Activated CD8-positive, alpha-beta T cell treated with anti-CD3 and anti-CD28 coated beads for 36 hours (primary cell): Measurements from ENCODE around the gene CIAO1. TPM values are rescaled to one million over a fixed set of nuclear protein-coding genes. Genes with fewer than 3 reads are reported as not detected.

Experiments
- ATAC-seq: fragments of 200-7000 bp; cut with Tn5 transposase; one replicate; pipeline ENCODE4 v1.10.0; 2021; ENCODE audit warnings: mild to moderate bottlenecking, moderate library complexity
- CTCF ChIA-PET: fragments of 350-600 bp; sonication (Branson Sonifier 250); formaldehyde crosslinking; loops from one replicate; lab custom pipeline; 2021; ENCODE audit warnings: antibody characterized with exemption; lab: Charles Lee
- POLR2A ChIA-PET: fragments of 350-600 bp; sonication (Branson Sonifier 250); formaldehyde crosslinking; loops from one replicate; lab custom pipeline; 2021; ENCODE audit warnings: antibody characterized with exemption; lab: Charles Lee
- DNase-seq: peaks from one replicate; pipeline ENCODE4 v3.0.0-alpha.2; 2020
- H3K27ac Mint-ChIP-seq: one replicate; pipeline ENCODE4 v1.8.0; 2021; ENCODE audit warnings: mild to moderate bottlenecking, mixed read lengths
- H3K27me3 Mint-ChIP-seq: one replicate; pipeline ENCODE4 v1.8.0; 2021; ENCODE audit warnings: mixed read lengths
- H3K36me3 Mint-ChIP-seq: one replicate; pipeline ENCODE4 v1.8.0; 2021; ENCODE audit warnings: low read depth, mixed read lengths
- H3K4me1 Mint-ChIP-seq: one replicate; pipeline ENCODE4 v1.8.0; 2021; ENCODE audit warnings: low read depth, mixed read lengths
- H3K4me3 Mint-ChIP-seq: one replicate; pipeline ENCODE4 v1.8.0; 2021; ENCODE audit warnings: mild to moderate bottlenecking, moderate library complexity, mixed read lengths
- H3K9me3 Mint-ChIP-seq: one replicate; pipeline ENCODE4 v1.8.0; 2021; ENCODE audit warnings: mixed read lengths
- intact Hi-C: fragments of 100-400 bp; cut with micrococcal nuclease; formaldehyde crosslinking; loops from one replicate; pipeline ENCODE4 v1.10.0; 2022
- total RNA-seq, 2 experiments: library from RNA; stranded (reverse); gene quantifications; one replicate each; pipeline ENCODE4 v1.2.3, GENCODE V29; 2021
- TF ChIP-seq, protein P1 (sequence below): fragments of 200-600 bp; IDR thresholded peaks from one replicate; pipeline ENCODE4 v1.8.0; 2022; ENCODE audit warnings: antibody characterized with exemption, mild to moderate bottlenecking

The CIAO1 gene
- total RNA-seq, 2 experiments from 2014 or later, result 72.1 to 72.3 TPM

DNA sequence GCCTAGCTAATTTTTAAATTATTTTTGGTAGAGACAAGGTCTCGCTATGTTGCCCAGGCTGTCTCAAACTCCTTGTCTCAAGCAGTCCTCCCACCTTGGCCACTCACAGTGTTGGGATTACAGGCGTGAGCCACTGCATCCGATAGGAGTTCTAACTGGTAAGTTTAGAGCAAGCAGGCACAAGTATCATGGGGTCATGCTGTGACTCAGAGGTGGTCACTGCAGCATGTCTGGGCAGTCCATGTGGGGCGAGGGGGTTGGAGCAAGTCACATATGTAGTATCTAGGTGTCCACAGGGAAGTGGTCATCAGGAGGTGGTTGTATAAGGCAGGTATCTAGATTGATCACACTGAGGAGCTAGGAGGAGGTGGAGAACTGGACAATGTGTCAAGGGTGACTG, 34.7 kb upstream of the CIAO1 start:
- peaks cover 2% of the 10 kb centered on the region for H3K36me3 Mint-ChIP-seq
- ATAC-seq (no peak), DNase-seq (no peak)
- ChIA-PET CTCF (interaction anchor here (1.8 kb wide), 1 partner anchor 57 kb away, joined by 5 read pairs; no protein-coding TSS in a partner anchor), POLR2A (interaction anchor here (1.0 to 1.9 kb wide), 3 partner anchors 10 to 23 kb away, joined by 3 to 7 read pairs (median 3); partner anchors contain the start of gene STARD7)
- no peak overlapping the region for H3K27ac Mint-ChIP-seq
- no peaks in the 10 kb centered on the region for H3K9me3 Mint-ChIP-seq
- H3K4me3 Mint-ChIP-seq, result no peak overlapping the region
- intact Hi-C loops, result no loop called here
- peaks cover 2% of the 10 kb centered on the region for H3K4me1 Mint-ChIP-seq
- H3K27me3 Mint-ChIP-seq, result no peaks in the 10 kb centered on the region
- TF ChIP-seq, protein P1, sequence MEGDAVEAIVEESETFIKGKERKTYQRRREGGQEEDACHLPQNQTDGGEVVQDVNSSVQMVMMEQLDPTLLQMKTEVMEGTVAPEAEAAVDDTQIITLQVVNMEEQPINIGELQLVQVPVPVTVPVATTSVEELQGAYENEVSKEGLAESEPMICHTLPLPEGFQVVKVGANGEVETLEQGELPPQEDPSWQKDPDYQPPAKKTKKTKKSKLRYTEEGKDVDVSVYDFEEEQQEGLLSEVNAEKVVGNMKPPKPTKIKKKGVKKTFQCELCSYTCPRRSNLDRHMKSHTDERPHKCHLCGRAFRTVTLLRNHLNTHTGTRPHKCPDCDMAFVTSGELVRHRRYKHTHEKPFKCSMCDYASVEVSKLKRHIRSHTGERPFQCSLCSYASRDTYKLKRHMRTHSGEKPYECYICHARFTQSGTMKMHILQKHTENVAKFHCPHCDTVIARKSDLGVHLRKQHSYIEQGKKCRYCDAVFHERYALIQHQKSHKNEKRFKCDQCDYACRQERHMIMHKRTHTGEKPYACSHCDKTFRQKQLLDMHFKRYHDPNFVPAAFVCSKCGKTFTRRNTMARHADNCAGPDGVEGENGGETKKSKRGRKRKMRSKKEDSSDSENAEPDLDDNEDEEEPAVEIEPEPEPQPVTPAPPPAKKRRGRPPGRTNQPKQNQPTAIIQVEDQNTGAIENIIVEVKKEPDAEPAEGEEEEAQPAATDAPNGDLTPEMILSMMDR, result no peak

DNA sequence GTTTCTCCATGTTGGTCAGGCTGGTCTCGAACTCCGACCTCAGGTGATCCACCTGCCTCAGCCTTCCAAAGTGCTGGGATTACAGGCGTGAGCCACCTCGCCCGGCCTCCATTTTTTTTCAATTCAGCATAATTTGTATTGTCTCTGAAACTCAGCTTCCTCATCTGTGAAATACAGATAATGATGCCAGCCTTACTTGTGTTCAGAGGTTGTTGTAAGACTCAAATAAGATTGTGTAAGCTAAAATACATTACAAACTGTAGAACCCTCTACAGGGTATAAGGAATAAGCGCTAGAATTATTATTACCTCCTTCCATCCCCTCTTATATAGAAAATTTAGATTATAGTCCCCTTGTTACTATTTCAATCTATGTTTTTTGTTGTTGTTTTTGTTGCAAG, 32.6 kb upstream of the CIAO1 start:
- TF ChIP-seq, protein P1, result no peak
- no peak for ATAC-seq
- no peak for DNase-seq
- no peak overlapping the region for H3K27ac Mint-ChIP-seq
- POLR2A ChIA-PET, result interaction anchor here (0.7 to 1.8 kb wide), 3 partner anchors 20 to 25 kb away, joined by 3 to 5 read pairs (median 4); partner anchors contain the start of gene STARD7
- intact Hi-C loops, result no loop called here
- no peaks in the 10 kb centered on the region for H3K27me3 Mint-ChIP-seq
- H3K4me3 Mint-ChIP-seq, result no peak overlapping the region
- peaks cover 2% of the 10 kb centered on the region for H3K36me3 Mint-ChIP-seq
- CTCF ChIA-PET, result interaction anchor here (0.9 to 1.9 kb wide), 4 partner anchors 9 to 117 kb away, joined by 3 to 6 read pairs (median 4); partner anchors contain the start of gene ADRA2B
- peaks cover 2% of the 10 kb centered on the region for H3K4me1 Mint-ChIP-seq
- no peaks in the 10 kb centered on the region for H3K9me3 Mint-ChIP-seq

DNA sequence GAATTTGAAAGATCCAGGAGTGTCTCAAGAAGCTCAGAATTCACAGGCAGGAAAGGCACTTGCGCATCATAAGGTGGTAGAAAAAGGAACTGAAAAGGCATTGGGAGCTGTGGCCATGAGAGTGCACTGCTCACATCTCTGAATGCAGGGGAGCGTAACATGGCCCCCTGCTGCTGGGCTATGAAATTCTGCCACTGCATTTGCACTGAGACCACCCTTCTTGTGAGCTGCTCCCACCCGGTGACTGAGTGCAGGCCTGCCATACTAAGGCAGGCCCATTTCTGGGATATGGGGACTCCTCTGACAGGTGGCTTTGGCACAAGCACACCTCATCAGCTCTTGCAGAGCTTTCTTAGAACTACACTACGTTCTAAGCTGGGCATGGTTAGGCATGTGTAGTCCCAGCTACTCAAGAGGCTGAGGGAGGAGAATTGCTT, 32.1 kb upstream of the CIAO1 start:
- H3K4me3 Mint-ChIP-seq, result no peak overlapping the region
- no peaks in the 10 kb centered on the region for H3K9me3 Mint-ChIP-seq
- intact Hi-C loops, result no loop called here
- CTCF ChIA-PET, result interaction anchor here (0.9 to 1.9 kb wide), 4 partner anchors 8 to 241 kb away, joined by 3 to 6 read pairs (median 4); partner anchors contain the start of gene ADRA2B
- ATAC-seq (no peak), DNase-seq (no peak)
- H3K27me3 Mint-ChIP-seq, result no peaks in the 10 kb centered on the region
- H3K36me3 Mint-ChIP-seq, result peaks cover 2% of the 10 kb centered on the region
- TF ChIP-seq, protein P1, result no peak
- H3K27ac Mint-ChIP-seq, result no peak overlapping the region
- H3K4me1 Mint-ChIP-seq, result peaks cover 2% of the 10 kb centered on the region
- POLR2A ChIA-PET, result interaction anchor here (0.7 to 1.8 kb wide), 3 partner anchors 20 to 26 kb away, joined by 3 to 5 read pairs (median 4); partner anchors contain the start of gene STARD7

DNA sequence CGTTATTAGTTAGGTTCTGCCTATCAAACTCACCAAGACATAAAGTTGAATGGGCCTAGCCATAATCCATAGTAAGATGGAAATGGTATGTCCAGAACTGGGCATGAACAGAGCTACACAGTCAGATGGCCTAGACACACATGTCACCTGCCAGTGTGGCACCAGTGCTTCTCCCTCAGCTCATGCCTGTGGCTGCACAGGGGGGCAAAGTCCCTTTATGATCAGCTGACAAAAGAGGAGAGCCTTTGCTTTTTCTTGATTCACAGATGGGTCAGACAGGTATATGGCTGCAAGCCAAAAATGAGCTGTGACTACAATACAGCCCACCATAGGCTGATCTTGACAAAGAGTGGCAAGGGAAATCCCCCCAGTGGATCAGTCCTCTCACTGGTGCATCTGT, 29.1 kb upstream of the CIAO1 start:
- POLR2A ChIA-PET, result interaction anchor here (0.6 to 3.6 kb wide), 4 partner anchors 17 to 264 kb away, joined by 3 to 9 read pairs (median 4); partner anchors contain the start of gene STARD7
- intact Hi-C loops, result no loop called here
- TF ChIP-seq, protein P1, result no peak
- CTCF ChIA-PET, result interaction anchor here (0.8 to 2.8 kb wide), 4 partner anchors 24 to 244 kb away, joined by 3 to 7 read pairs (median 4); partner anchors contain the start of genes CIAO1 and TMEM127
- no peak for ATAC-seq
- no peak for DNase-seq
- no peaks in the 10 kb centered on the region for H3K9me3 Mint-ChIP-seq
- no peaks in the 10 kb centered on the region for H3K36me3 Mint-ChIP-seq
- H3K27ac Mint-ChIP-seq, result no peak overlapping the region
- peaks cover 13% of the 10 kb centered on the region for H3K4me1 Mint-ChIP-seq
- H3K27me3 Mint-ChIP-seq, result no peaks in the 10 kb centered on the region
- H3K4me3 Mint-ChIP-seq, result no peak overlapping the region

DNA sequence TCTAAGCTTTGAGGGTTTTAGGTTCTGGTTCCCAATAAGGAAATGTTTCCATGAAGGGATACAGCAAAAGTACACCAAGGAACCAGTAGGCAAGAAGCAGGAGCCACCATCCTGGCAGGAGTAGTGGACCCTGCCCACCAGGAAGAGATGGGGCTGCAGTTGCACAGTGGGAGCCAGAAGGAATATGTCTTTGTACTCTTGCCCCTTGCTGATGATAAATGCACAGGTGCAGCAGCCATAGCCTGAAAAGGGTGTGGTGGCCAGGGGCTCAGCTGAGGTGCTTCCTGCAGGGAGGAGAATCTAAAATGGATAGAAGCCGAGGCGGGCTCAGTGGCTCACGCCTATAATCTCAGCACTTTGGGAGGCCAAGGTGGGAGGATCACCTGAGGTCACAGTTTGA, 27.8 kb upstream of the CIAO1 start:
- ChIA-PET POLR2A (interaction anchor here (1.2 to 3.6 kb wide), 2 partner anchors 16 to 64 kb away, joined by 3 to 9 read pairs; no protein-coding TSS in a partner anchor), CTCF (interaction anchor here (1.6 to 2.8 kb wide), 2 partner anchors 26 to 245 kb away, joined by 4 to 7 read pairs; no protein-coding TSS in a partner anchor)
- peaks cover 7% of the 10 kb centered on the region for H3K36me3 Mint-ChIP-seq
- no peak overlapping the region for H3K4me3 Mint-ChIP-seq
- TF ChIP-seq, protein P1, result no peak
- no peak for ATAC-seq
- peaks cover 26% of the 10 kb centered on the region for H3K4me1 Mint-ChIP-seq
- intact Hi-C loops, result no loop called here
- no peak overlapping the region for H3K27ac Mint-ChIP-seq
- DNase-seq, result no peak
- H3K9me3 Mint-ChIP-seq, result no peaks in the 10 kb centered on the region
- H3K27me3 Mint-ChIP-seq, result no peaks in the 10 kb centered on the region
